GM10248 (cell line): ENCODE results near the gene ITM2C.

Experiments
- CTCF ChIA-PET: fragments of 300-600 bp; sonication (Branson Sonifier 250); formaldehyde crosslinking; extraction: SDS; loops from one replicate; lab custom pipeline; 2021; ENCODE audit warnings: antibody characterized with exemption; lab: Yijun Ruan, JAX
- POLR2A ChIA-PET: fragments of 350-650 bp; sonication (Branson Sonifier 250); formaldehyde crosslinking; extraction: SDS; loops from one replicate; lab custom pipeline; 2020; ENCODE audit warnings: antibody characterized with exemption; lab: Yijun Ruan, JAX
- DNase-seq: peaks from one replicate; pipeline ENCODE4 v3.0.0; 2012; ENCODE audit errors: extremely low spot score
- TF ChIP-seq, protein P1 (sequence below): IDR thresholded peaks from 2 replicates; pipeline ENCODE4 v1.5.1; 2012; ENCODE audit warnings: mild to moderate bottlenecking, low read depth; ENCODE audit errors: extremely low read depth, missing control alignments, control extremely low read depth

The ITM2C gene

DNA sequence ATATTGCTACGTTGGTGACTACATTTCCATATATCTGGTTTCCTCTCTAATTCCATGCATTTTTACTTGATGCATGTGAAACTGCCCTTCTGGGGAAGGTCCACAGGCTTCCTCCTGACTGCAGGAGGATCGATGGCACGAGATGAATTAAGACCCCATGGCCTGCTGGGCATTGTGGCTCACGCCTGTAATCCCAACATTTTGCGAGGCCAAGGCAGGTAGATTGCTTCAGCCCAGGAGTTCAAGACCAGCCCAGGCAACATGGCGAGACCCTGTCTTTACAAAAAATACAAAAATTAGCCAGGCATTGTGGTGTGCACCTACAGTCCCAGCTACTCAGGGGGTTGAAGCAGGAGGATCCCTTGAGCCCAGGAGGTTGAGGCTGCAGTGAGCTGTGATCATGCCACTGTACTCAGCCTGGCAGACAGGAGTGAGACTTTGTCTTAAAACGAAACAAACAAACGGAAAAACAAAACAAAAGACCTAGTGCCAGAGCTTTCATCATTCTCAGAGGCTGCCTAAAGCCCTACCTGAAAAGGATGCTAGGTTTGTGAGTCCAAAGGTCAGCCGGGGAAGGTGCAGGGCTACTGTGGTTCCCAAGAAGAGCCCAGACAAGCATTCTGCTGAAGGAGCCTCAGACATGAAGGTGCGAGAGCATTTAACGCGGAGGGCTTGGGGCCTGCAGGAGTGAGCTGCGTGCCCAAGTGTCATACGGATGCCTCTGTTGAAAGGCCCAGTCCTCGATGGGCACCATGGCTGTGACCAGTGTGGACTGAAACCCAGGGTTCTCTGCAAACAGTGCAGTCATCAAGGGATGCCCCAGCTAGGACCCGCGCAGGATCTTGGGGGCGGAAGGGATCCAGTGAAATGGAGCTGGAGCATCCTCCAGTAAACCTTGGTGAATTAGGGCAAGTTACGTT is 38.7 kb downstream of the ITM2C start:
- ChIA-PET CTCF (interaction anchor here (0.9 to 13.8 kb wide), 13 partner anchors 8 to 150 kb away, joined by 3 to 256 read pairs (median 5); partner anchors contain the start of gene GPR55), POLR2A (no interaction called here)
- DNase-seq = no peak
- TF ChIP-seq, protein P1, sequence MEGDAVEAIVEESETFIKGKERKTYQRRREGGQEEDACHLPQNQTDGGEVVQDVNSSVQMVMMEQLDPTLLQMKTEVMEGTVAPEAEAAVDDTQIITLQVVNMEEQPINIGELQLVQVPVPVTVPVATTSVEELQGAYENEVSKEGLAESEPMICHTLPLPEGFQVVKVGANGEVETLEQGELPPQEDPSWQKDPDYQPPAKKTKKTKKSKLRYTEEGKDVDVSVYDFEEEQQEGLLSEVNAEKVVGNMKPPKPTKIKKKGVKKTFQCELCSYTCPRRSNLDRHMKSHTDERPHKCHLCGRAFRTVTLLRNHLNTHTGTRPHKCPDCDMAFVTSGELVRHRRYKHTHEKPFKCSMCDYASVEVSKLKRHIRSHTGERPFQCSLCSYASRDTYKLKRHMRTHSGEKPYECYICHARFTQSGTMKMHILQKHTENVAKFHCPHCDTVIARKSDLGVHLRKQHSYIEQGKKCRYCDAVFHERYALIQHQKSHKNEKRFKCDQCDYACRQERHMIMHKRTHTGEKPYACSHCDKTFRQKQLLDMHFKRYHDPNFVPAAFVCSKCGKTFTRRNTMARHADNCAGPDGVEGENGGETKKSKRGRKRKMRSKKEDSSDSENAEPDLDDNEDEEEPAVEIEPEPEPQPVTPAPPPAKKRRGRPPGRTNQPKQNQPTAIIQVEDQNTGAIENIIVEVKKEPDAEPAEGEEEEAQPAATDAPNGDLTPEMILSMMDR = no peak

DNA sequence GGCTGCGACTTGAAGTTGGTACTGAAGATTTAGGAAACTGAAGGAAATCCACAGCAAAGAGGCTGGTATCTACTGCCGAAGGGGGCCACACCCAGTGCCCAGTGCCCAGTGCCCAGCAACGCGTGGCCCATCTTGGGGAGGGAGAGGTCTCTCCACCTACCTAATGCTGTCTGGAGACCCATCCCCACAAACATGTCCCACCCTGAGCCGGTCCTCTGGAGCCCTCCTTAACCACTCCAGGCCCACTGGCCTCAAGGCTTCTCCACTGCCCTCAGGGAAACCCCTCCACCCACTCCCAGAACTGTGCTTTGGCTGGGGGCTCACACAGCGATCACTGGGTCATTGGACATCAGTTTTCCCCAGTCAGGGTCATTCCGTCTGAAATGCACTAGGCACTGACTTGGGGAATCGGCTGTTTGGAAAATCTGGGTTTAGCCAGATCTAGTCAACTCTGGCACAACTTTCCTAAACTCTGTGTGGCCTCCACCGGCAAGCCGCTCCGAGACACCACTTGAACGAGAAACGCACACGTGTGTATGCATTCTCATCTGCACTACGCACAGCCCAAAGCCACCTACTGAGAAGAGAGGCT is 40.2 kb downstream of the ITM2C start:
- CTCF ChIA-PET = interaction anchor here (1.0 to 13.8 kb wide), 7 partner anchors 8 to 112 kb away, joined by 3 to 256 read pairs (median 5); partner anchors contain the start of gene GPR55
- TF ChIP-seq, protein P1 = no peak
- POLR2A ChIA-PET = no interaction called here
- no peak for DNase-seq

GRCh38 chr2:230905448-230906421 is 41.0 kb downstream of the ITM2C start:
- no peak for DNase-seq
- CTCF ChIA-PET = interaction anchor here (1.1 to 13.8 kb wide), 5 partner anchors 8 to 82 kb away, joined by 4 to 256 read pairs (median 6); partner anchors contain the start of gene GPR55

DNA sequence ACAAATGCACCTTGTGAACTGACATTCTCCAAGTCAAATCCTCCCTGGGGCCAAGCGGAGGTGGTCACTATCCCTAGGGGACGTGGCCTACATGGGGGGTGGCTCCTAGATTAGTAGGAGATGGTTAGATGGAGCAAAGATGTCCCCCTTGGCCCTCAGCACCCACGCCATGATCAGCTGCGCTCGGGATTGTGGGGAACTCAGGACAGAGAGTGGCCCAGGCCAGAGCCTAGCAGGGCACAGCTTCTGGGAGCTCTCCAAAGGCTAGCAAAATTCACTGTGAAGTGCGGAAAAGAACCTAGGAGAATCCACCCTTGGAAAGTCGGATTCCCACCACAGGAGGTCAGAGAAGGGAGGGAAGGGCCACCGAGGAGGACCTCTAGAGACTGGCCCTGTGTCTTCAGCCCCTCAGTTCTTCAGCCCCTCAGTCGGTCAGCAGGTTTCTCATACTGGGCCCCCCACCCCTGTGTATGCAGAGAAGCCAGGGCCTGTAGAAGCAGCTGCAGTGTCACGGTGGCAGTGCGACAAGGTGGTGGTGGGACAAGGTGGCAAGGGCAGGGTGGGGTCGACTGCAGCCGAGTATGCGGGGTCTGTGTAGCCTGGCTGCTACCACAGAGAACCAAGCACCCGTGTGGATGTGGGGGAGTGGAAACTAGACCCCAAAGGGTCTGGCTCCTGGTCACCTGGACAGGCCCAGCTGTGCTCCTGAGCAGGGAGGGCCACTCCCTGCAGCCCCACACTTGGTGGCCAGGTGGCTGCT is 41.9 kb downstream of the ITM2C start:
- CTCF ChIA-PET = interaction anchor here (0.6 to 13.8 kb wide), 6 partner anchors 10 to 97 kb away, joined by 3 to 256 read pairs (median 6); partner anchors contain the start of gene GPR55

More at GRCh38 chr2:230905448-230906421, 41.0 kb downstream of the ITM2C start:
- POLR2A ChIA-PET = no interaction called here
- TF ChIP-seq, protein P1 = no peak

DNA sequence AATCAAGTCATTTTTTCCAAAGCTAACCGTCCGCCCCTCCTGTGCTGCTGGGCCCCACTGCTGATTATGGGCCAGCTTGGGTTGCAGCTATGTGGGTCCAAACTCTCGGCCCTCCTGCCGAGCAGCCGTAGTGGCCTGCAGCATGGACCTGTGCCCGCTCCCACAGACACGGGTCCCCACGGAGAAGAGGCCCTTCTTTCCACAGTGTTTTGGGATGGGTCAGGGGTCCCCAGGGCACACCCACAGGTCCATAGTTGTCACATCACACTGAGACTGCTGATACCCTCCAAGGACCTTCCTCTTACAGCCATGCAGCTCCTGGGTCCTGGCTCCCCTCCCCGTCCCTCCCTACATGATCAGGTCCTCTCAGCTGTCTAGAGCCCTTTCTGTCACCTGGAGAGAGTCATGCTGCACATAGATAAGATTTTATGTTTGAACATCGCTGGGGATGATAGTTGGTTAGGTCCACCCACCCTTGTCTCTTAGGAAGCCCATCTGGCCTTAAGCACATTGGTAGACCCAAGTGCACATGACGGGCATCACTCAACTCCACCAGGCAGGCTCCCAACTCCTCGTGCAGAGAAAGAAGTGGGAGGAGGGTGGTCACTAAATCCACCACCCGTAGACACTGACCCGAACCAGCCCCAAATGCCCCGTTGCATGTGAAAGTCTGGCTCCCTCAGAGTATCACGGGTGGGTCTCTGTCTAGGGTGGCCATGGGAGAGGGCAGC is 42.8 kb downstream of the ITM2C start:
- ChIA-PET POLR2A (interaction anchor here (1.0 kb wide), 1 partner anchor 17 kb away, joined by 3 read pairs; the partner anchor contains the start of gene GPR55), CTCF (interaction anchor here (0.6 to 13.8 kb wide), 7 partner anchors 11 to 145 kb away, joined by 3 to 256 read pairs (median 6); partner anchors contain the start of gene GPR55)
- DNase-seq = no peak
- TF ChIP-seq, protein P1 = no peak

More for the DNA sequence above, 41.9 kb downstream of the ITM2C start:
- TF ChIP-seq, protein P1 = no peak
- no peak for DNase-seq
- POLR2A ChIA-PET = no interaction called here
